Measurements from ENCODE around the gene SCMH1. TPM values are rescaled to one million over a fixed set of nuclear protein-coding genes. Genes with fewer than 3 reads are reported as not detected.
"Not testable (repeated sequence)": the region's sequence is repeated elsewhere in the genome, so short reads cannot be mapped to it uniquely, and the experiment has no call there.

SCMH1 gene
- total and polyA plus RNA-seq, 2 experiments from 2014 or later = 126 to 147 TPM

DNA sequence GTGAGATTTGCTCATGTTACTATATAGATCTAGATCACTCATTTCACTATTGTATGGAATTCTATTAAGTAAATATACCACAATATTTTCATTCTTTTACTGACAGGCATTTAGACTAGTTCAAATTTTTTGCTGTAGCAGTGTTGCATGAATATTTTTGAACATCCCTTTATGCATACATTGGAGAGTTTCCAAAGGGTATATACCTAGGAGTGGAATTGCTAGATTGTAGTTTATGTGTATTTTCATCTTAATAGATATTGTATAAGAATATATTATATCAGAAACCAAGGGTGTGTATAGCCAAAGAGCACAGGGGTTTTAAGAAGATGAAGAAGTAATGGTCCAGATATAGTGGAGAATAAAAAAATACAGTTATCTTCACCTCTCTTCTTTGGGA, 6.2 kb downstream of the SCMH1 start:
- peak overlapping the region; percentile 79 for H3K27ac ChIP-seq
- DNase-seq (ENCODE audit: low read depth in 1 of 2, low spot score in 1 of 2) = no peak
- H3K9me3 ChIP-seq (ENCODE audit: low read depth) = no peaks in the 10 kb centered on the region
- peaks cover 79% of the 10 kb centered on the region for H3K4me1 ChIP-seq (ENCODE audit: low read depth)
- TF ChIP-seq, protein P1, sequence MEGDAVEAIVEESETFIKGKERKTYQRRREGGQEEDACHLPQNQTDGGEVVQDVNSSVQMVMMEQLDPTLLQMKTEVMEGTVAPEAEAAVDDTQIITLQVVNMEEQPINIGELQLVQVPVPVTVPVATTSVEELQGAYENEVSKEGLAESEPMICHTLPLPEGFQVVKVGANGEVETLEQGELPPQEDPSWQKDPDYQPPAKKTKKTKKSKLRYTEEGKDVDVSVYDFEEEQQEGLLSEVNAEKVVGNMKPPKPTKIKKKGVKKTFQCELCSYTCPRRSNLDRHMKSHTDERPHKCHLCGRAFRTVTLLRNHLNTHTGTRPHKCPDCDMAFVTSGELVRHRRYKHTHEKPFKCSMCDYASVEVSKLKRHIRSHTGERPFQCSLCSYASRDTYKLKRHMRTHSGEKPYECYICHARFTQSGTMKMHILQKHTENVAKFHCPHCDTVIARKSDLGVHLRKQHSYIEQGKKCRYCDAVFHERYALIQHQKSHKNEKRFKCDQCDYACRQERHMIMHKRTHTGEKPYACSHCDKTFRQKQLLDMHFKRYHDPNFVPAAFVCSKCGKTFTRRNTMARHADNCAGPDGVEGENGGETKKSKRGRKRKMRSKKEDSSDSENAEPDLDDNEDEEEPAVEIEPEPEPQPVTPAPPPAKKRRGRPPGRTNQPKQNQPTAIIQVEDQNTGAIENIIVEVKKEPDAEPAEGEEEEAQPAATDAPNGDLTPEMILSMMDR (IDR thresholded peaks at IDR 0.05; ENCODE audit: low read depth, low read length) = no peak
- H3K36me3 ChIP-seq = peaks cover 2% of the 10 kb centered on the region
- H3K27me3 ChIP-seq = no peaks in the 10 kb centered on the region
- H3K4me3 ChIP-seq = no peak overlapping the region

DNA sequence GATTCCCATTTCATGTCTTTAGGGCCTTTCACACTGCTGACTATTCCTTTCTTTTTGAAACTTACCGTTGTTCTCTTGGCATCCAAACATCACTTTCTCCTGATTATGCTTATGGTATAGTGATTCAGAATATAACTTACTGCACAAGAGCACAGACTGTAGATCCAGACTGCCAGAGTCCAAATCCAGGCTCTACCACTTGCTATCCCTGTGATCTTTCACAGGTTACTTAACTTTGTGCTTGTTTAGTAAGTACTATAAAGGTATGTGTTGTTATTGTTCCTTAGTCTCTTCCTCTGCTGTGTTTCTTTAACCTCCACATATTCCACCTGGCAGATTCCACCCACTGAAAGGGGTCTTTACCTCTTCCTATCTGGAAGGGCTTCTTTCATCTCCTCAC, 8.4 kb downstream of the SCMH1 start:
- DNase-seq (ENCODE audit: low read depth in 1 of 2, low spot score in 1 of 2) = no peak
- Histone ChIP-seq H3K27me3 (no peaks in the 10 kb centered on the region), H3K9me3 (ENCODE audit: low read depth) (no peaks in the 10 kb centered on the region), H3K36me3 (peaks cover 2% of the 10 kb centered on the region), H3K4me3 (no peak overlapping the region), H3K27ac (peak overlapping the region; percentile 68), H3K4me1 (ENCODE audit: low read depth) (peaks cover 61% of the 10 kb centered on the region)
- TF ChIP-seq, protein P1 (IDR thresholded peaks at IDR 0.05; ENCODE audit: low read depth, low read length) = no peak

DNA sequence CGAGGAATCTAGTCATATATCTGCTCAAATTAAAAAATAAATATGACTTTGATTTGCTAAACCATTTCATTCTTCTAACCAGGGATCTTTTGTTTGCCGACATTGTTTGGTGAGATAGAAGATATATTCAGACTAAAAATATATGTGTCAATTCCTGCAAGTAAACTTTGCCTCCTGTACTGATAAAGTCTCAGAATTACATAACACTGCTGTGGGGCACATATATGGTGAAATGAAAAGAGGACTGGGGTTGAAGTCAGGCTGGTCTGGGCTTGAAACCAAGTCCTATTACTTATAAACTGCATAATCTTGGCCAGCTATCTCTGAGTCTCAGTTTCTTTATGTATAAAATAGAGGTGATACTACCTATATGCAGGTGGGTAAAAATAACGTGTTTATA, 9.8 kb downstream of the SCMH1 start:
- Histone ChIP-seq H3K4me3 (no peak overlapping the region), H3K9me3 (ENCODE audit: low read depth) (no peaks in the 10 kb centered on the region), H3K27me3 (no peaks in the 10 kb centered on the region), H3K4me1 (ENCODE audit: low read depth) (peaks cover 49% of the 10 kb centered on the region), H3K36me3 (peaks cover 2% of the 10 kb centered on the region), H3K27ac (no peak overlapping the region)
- DNase-seq (ENCODE audit: low read depth in 1 of 2, low spot score in 1 of 2) = peak in 1 of 2 donors; percentile 27
- TF ChIP-seq, protein P1 (IDR thresholded peaks at IDR 0.05; ENCODE audit: low read depth, low read length) = no peak

DNA sequence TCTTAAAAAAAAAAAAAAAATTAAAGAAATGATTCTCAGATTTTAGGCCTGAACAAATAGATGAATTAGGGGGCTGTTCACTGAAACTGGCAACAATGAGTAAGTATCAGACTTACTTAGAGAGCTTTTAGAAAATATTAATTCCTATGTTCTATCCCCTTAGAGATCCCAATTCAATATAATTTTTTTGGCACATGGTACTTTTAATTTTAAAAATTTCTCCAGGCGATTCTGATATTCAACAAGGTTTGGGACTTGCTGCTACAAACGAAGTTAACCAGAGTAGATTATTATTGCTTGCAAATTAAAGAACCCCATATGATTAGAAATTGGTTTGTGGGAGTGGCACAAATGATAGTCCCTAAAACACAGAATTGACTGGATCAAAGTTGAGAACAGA, 11.4 kb downstream of the SCMH1 start:
- H3K9me3 ChIP-seq (ENCODE audit: low read depth) = no peaks in the 10 kb centered on the region
- TF ChIP-seq, protein P1 (IDR thresholded peaks at IDR 0.05; ENCODE audit: low read depth, low read length) = no peak

DNA sequence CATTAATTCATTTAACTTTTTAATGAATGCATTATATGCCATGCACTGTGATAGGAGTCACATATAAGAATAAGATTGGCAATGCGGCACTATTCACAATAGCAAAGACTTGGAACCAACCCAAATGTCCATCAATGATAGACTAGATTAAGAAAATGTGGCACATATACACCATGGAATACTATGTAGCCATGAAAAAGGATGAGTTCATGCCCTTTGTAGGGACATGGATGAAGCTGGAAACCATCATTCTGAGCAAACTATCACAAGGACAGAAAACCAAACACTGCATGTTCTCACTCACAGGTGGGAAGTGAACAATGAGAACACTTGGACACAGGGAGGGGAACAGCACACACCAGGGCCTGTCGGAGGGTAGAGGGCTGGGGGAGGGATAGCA, 12.9 kb downstream of the SCMH1 start:
- not testable (repeated sequence) for H3K9me3 ChIP-seq (ENCODE audit: low read depth); DNase-seq (ENCODE audit: low read depth in 1 of 2, low spot score in 1 of 2); H3K27ac ChIP-seq; H3K27me3 ChIP-seq; H3K36me3 ChIP-seq; H3K4me3 ChIP-seq
- peaks cover 39% of the 10 kb centered on the region for H3K4me1 ChIP-seq (ENCODE audit: low read depth)

More for the DNA sequence above, 11.4 kb downstream of the SCMH1 start:
- H3K27ac ChIP-seq = no peak overlapping the region
- no peaks in the 10 kb centered on the region for H3K27me3 ChIP-seq
- no peak for DNase-seq (ENCODE audit: low read depth in 1 of 2, low spot score in 1 of 2)
- peaks cover 2% of the 10 kb centered on the region for H3K36me3 ChIP-seq
- H3K4me3 ChIP-seq = no peak overlapping the region
- peaks cover 49% of the 10 kb centered on the region for H3K4me1 ChIP-seq (ENCODE audit: low read depth)

DNA sequence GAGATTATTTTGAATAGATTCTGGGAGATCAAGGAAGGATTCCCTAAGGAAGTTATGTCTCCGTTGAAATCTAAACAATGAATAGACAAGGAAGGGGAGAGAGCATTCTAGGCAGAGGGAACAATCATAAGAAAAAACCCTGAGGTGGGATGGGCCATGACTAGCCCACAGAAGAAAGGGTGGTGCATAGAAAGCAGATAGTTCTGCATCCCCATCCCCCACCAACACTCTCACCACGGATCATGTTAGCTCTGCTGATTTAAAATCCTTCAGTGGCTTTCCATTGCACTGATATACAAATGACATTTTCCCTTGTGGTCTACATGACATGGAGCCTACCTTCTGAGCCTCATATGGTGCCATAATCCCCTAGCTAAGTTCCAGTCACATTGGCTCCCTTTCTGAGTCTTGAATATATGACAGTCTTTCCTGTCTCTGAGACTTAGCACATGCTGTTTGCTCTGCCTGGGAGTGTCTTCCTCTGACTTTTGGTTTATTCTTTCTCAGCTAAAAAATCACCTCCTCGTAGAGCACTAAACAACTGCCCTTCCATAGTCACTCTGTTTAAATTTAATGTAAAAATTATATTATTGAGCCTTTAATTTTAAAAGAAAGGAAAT, 15.2 kb downstream of the SCMH1 start:
- no peaks in the 10 kb centered on the region for H3K27me3 ChIP-seq
- no peak for DNase-seq (ENCODE audit: low read depth in 1 of 2, low spot score in 1 of 2)
- H3K4me1 ChIP-seq (ENCODE audit: low read depth) = peaks cover 30% of the 10 kb centered on the region
- no peaks in the 10 kb centered on the region for H3K9me3 ChIP-seq (ENCODE audit: low read depth)
- H3K36me3 ChIP-seq = peaks cover 2% of the 10 kb centered on the region
- TF ChIP-seq, protein P1 (IDR thresholded peaks at IDR 0.05; ENCODE audit: low read depth, low read length) = no peak
- no peak overlapping the region for H3K4me3 ChIP-seq
- peak overlapping the region; percentile 36 for H3K27ac ChIP-seq
